Fibroblast of villous mesenchyme (primary cell): Measurements from ENCODE around the gene CYTH2. TPM values are rescaled to one million over a fixed set of nuclear protein-coding genes. Genes with fewer than 3 reads are reported as not detected.
A peak's percentile ranks its signal among the peaks of the same experiment; 100 is the strongest.

ENCODE experiments used
- DNase-seq: peaks from one replicate; pipeline ENCODE4 v3.0.0-alpha.2; 2010; ENCODE audit warnings: low read depth
- H3K4me3 ChIP-seq: 2 replicates; pipeline ENCODE4 v1.5.1; 2011; ENCODE audit warnings: low read depth, mild to moderate bottlenecking, low read length
- total RNA-seq: library from RNA; depleted of rRNA; stranded (reverse); fragments of >200 nt; gene quantifications from 2 replicates; pipeline ENCODE4 v1.2.3, GENCODE V29; 2012
- TF ChIP-seq, protein P1 (sequence below): IDR thresholded peaks from 2 replicates; pipeline ENCODE4 v1.5.1; 2012; ENCODE audit warnings: low read depth, mild to moderate bottlenecking, low read length; ENCODE audit not compliant: insufficient read depth

CYTH2 gene
- total RNA-seq, 1 donor = 31.1 TPM

DNA sequence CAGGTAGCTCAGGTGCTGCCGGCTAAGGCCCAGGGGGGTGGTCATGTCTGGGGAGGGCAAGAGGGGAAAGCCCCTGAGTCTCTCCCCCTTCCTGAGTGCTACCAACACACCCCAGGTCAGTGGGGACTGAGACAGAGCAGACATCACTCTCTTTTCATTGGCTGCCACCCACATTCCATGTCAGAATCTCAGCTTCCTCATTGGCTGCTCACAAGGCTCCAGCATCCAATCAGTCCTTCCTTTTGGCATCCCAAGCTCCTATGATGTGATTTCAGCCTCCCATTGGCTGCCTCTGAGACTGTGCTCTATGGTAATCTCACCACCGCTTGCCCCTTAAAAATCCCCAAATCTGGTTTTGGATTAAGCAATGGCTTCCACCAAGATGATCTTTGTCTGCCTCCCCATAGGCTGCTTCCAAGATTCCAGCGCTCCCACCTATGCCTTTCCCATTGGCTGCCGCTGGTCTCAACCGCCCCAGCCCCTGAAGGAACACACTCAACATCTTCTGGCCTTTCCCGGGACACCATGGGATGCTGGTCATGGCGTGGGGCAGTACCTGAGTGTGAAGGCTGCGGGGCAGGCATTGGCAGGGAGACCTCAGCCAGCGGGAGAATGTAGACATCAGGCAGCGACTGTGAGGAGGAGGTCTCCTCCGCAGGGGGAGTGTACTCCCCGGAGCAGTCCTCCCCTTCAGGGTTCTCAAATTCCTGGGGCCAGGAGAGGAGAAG, 40.5 kb downstream of the CYTH2 start:
- no peak overlapping the region for H3K4me3 ChIP-seq
- TF ChIP-seq, protein P1, sequence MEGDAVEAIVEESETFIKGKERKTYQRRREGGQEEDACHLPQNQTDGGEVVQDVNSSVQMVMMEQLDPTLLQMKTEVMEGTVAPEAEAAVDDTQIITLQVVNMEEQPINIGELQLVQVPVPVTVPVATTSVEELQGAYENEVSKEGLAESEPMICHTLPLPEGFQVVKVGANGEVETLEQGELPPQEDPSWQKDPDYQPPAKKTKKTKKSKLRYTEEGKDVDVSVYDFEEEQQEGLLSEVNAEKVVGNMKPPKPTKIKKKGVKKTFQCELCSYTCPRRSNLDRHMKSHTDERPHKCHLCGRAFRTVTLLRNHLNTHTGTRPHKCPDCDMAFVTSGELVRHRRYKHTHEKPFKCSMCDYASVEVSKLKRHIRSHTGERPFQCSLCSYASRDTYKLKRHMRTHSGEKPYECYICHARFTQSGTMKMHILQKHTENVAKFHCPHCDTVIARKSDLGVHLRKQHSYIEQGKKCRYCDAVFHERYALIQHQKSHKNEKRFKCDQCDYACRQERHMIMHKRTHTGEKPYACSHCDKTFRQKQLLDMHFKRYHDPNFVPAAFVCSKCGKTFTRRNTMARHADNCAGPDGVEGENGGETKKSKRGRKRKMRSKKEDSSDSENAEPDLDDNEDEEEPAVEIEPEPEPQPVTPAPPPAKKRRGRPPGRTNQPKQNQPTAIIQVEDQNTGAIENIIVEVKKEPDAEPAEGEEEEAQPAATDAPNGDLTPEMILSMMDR = no peak
- DNase-seq = no peak

DNA sequence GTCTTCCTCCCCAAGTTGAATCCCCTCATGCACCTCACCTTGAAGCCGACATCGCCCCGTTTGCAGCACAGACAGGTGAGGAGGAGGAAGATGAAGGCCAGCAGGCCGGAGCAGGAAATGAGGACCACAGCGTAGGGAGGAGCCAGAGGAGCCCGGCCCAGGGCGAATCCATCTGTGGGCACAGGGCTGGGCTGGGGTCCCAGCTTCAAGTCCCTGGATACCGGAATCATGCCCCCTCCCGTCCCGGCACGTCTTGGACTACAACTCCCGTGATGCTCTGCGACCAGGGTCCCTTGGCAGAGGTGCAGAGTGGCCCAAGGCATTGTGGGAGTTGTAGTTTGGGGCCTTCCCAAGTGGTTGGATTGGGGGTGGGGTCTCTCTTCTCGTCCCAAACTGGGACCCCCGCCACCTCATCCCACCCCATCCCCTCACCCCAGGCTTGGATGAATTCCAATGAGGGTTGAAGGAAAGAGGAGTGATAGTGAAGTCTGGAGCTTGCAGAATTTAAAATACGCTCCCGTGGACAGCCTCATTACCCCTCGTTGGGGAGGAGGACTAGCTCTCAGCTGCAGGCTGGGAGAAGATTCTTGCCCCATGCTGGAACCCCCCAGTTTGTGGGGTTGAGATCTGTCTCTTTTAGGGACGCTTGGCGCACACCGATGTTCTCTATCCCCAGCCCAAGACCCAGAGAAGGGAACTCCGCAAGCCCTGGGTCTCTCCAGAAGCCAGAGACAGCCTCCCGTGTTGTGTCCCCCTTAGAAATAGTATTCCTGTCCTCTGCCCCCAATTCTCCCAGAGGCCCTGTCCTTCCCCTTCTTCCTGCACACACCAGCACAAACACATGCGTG, 41.5 kb downstream of the CYTH2 start:
- peak; percentile 31 for DNase-seq
- H3K4me3 ChIP-seq = no peak overlapping the region

DNA sequence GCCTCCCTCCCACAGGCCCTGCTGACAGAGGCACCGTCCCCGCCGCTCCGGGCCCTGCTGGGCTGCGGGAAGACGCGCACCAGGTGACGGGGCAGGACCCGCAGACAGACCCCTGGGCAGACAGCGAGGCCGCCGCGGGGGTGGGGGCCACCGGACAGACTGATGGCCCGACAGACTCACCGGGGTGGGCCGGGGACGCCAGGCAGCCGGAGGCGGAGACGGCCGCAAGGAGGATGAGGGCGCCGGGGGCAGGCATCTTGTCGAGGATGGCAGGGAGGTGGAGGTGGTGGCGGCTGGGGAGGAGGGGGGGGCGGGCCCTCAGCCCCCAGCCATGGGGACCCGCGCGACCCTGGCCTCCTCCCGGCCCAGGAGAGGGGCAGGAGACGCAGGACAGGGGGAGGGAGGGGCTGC, 42.2 kb downstream of the CYTH2 start:
- DNase-seq = no peak
- TF ChIP-seq, protein P1 = no peak
- H3K4me3 ChIP-seq = no peak overlapping the region

More for the DNA sequence above, 41.5 kb downstream of the CYTH2 start:
- TF ChIP-seq, protein P1 = no peak

DNA sequence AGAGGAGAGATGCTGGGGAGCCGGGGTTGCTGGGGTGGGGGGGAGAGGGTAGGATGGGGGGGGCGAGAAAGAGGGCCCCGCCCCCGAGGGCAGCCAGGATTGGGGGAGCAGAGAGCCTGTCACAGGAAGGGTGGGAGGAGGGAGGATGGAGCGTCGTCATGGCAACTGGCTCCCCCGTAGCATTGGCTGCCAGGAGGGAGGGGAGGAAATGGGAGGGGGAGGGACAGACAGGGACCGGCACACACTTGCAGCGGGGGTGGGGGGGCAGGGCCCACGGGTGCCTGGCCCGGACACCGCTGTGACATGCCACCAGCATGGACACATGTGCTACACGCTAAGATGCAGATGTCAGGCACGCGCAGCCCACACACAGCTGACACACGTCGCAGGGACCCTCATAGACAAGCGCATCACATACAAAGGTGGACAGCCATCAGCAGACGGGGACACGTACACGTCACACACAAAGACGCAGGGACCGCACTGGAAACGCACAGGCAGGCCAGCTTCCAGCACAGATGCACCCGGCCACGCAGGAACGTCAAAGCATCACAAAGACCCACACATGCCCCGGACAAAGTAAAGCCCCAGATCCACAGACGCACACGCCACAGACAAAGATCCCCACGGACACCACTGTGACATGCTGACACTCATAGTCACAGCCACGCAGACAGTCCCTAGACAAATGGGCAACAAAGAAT, 42.8 kb downstream of the CYTH2 start, which contains the start of gene LMTK3:
TSS of gene LMTK3 (minus strand) at position 36 of the 704 bp plus-strand sequence. CDS start 259 bp downstream, outside the sequence.
- TF ChIP-seq, protein P1 = no peak
- DNase-seq = no peak
- H3K4me3 ChIP-seq = no peak within 1 kb of the TSS

DNA sequence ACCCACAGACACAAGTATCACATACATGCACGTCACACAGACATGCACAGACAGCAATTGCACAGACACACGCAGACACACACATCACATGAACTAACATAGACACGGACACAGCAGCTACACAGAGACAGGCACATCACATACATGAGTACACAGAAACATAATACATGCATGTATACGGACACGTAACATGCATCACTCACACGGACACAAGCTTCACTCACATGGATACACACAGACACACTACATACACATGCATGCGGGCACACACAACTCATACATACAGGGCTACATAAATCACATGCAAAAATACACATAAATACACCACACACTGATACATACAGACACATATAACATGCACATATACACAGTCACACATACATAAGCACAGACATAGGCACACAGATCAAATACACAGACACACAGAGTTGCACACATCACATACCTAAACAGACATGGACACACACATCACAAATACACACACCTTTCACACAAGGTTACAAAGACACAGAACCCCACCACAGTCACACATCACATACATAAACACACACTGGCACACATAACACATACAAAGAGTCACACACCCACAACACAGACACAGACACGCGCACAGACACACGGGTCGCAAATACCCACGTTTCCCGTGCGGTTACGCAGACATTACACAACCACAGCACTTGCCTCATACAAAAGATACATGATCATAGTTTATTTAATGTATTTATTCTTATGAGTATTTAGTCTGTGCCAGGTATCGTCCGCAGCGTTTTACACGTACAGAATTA, 43.5 kb downstream of the CYTH2 start:
- no peak for DNase-seq
- TF ChIP-seq, protein P1 = no peak
- H3K4me3 ChIP-seq = peak overlapping the region; percentile 72
